Loucy (cell line): ENCODE results near the gene LMBR1.

Experiments used
- H2AFZ ChIP-seq: fragments of 200-600 bp; sonication (generic); 2 replicates; pipeline ENCODE4 v1.6.0; 2016; ENCODE audit warnings: antibody characterized with exemption, mild to moderate bottlenecking, low read length, moderate library complexity
- H3F3A ChIP-seq: fragments of 200-600 bp; 2 replicates; pipeline ENCODE4 v1.6.0; 2016; ENCODE audit warnings: antibody characterized with exemption, low read depth, mild to moderate bottlenecking
- H3K27me3 ChIP-seq: fragments of 200-600 bp; sonication (generic); 2 replicates; pipeline ENCODE4 v1.6.1; 2014; ENCODE audit warnings: low read length, mild to moderate bottlenecking; ENCODE audit not compliant: insufficient read depth, poor library complexity, severe bottlenecking
- H3K36me3 ChIP-seq: fragments of 200-600 bp; sonication (generic); 2 replicates; pipeline ENCODE4 v1.6.1; 2016; ENCODE audit warnings: low read length; ENCODE audit not compliant: insufficient read depth
- H3K4me1 ChIP-seq: fragments of 200-600 bp; sonication (generic); 2 replicates; pipeline ENCODE4 v1.5.1; 2014; ENCODE audit warnings: low read length, mild to moderate bottlenecking; ENCODE audit not compliant: insufficient read depth, poor library complexity, severe bottlenecking
- H3K4me2 ChIP-seq: fragments of 200-600 bp; sonication (generic); 2 replicates; pipeline ENCODE4 v1.6.0; 2014; ENCODE audit warnings: antibody characterized with exemption, low read length, low read depth, mild to moderate bottlenecking; ENCODE audit not compliant: poor library complexity, severe bottlenecking
- H3K4me3 ChIP-seq: fragments of 200-600 bp; sonication (generic); 2 replicates; pipeline ENCODE4 v1.5.1; 2014; ENCODE audit warnings: low read length, mild to moderate bottlenecking, mixed read lengths; ENCODE audit not compliant: poor library complexity, severe bottlenecking
- H3K79me2 ChIP-seq: fragments of 200-600 bp; sonication (generic); 2 replicates; pipeline ENCODE4 v1.6.1; 2014; ENCODE audit warnings: low read length; ENCODE audit not compliant: insufficient read depth
- H3K9ac ChIP-seq: fragments of 200-600 bp; sonication (generic); 2 replicates; pipeline ENCODE4 v1.6.0; 2014; ENCODE audit warnings: mild to moderate bottlenecking, low read depth, low read length, moderate library complexity; ENCODE audit not compliant: poor library complexity, severe bottlenecking
- H3K9me2 ChIP-seq: fragments of 200-600 bp; sonication (generic); replicated peaks from 2 replicates; pipeline ENCODE4 v1.6.1; 2016; ENCODE audit warnings: low read depth, low read length, mixed read lengths
- H3K9me3 ChIP-seq: fragments of 200-600 bp; sonication (generic); 2 replicates; pipeline ENCODE4 v1.6.1; 2014; ENCODE audit warnings: mild to moderate bottlenecking, antibody characterized with exemption, low read length, low read depth; ENCODE audit not compliant: insufficient read depth
- H4K20me1 ChIP-seq: fragments of 200-600 bp; sonication (generic); 2 replicates; pipeline ENCODE4 v1.6.0; 2014; ENCODE audit warnings: antibody characterized with exemption, low read length, mild to moderate bottlenecking; ENCODE audit not compliant: insufficient read depth, poor library complexity, severe bottlenecking
- CTCF ChIP-seq: fragments of 200-600 bp; sonication (generic); conservative IDR thresholded peaks from 2 replicates; pipeline ENCODE4 v1.5.1; 2014; ENCODE audit warnings: mild to moderate bottlenecking, antibody characterized with exemption, low read length
- EZH2phosphoT487 ChIP-seq: fragments of 200-600 bp; IDR thresholded peaks from 2 replicates; pipeline ENCODE4 v1.6.1; 2018; ENCODE audit warnings: antibody characterized with exemption, mild to moderate bottlenecking, moderate library complexity, borderline replicate concordance

Gene LMBR1

GRCh38 chr7:156684251-156684650 lies 208.7 kb downstream of the LMBR1 start:
- Histone ChIP-seq H3F3A (no peaks in the 10 kb centered on the region), H4K20me1 (no peaks in the 10 kb centered on the region), H3K4me1 (no peaks in the 10 kb centered on the region), H3K4me2 (no peak overlapping the region), H3K79me2 (no peaks in the 10 kb centered on the region), H3K9me2 (no peaks in the 10 kb centered on the region), H2AFZ (no peak overlapping the region), H3K9ac (no peak overlapping the region), H3K36me3 (peaks cover 29% of the 10 kb centered on the region; the same call in 1 of the 2 replicates), H3K27me3 (no peaks in the 10 kb centered on the region), H3K9me3 (no peaks in the 10 kb centered on the region), H3K4me3 (no peak overlapping the region)
- no peak for TF ChIP-seq CTCF
- TF ChIP-seq EZH2phosphoT487: no peak

GRCh38 chr7:156682928-156683327 lies 210.1 kb downstream of the LMBR1 start:
- Histone ChIP-seq H3F3A (no peaks in the 10 kb centered on the region), H3K36me3 (peaks cover 42% of the 10 kb centered on the region; the same call in 1 of the 2 replicates), H3K9me2 (no peaks in the 10 kb centered on the region), H2AFZ (no peak overlapping the region), H3K4me2 (no peak overlapping the region), H3K9ac (no peak overlapping the region), H3K4me1 (no peaks in the 10 kb centered on the region), H3K4me3 (no peak overlapping the region), H3K79me2 (no peaks in the 10 kb centered on the region), H3K27me3 (no peaks in the 10 kb centered on the region), H3K9me3 (no peaks in the 10 kb centered on the region), H4K20me1 (no peaks in the 10 kb centered on the region)
- TF ChIP-seq EZH2phosphoT487: no peak
- TF ChIP-seq CTCF: no peak

GRCh38 chr7:156680281-156680680 lies 212.7 kb downstream of the LMBR1 start:
- Histone ChIP-seq H3F3A (no peaks in the 10 kb centered on the region), H3K27me3 (no peaks in the 10 kb centered on the region), H3K9me2 (no peaks in the 10 kb centered on the region), H3K4me2 (no peak overlapping the region), H2AFZ (no peak overlapping the region), H3K9me3 (no peaks in the 10 kb centered on the region), H3K36me3 (peaks cover 50% of the 10 kb centered on the region; the same call in 1 of the 2 replicates), H3K9ac (peak overlapping the region; percentile 42), H3K4me3 (no peak overlapping the region), H3K4me1 (no peaks in the 10 kb centered on the region), H4K20me1 (no peaks in the 10 kb centered on the region), H3K79me2 (no peaks in the 10 kb centered on the region)
- TF ChIP-seq EZH2phosphoT487 (no peak), CTCF (peak; percentile 21; the same call in 1 of the 2 replicates)
